HepG2 (cell line): ENCODE results near the gene FUCA2. TPM values are rescaled to one million over a fixed set of nuclear protein-coding genes. Genes with fewer than 3 reads are reported as not detected.

Experiments used
- CBX2 ChIP-seq, 2 experiments: fragments of 200-600 bp in 1 of 2; sonication (generic); formaldehyde crosslinking in 1 of 2; IDR thresholded peaks; 2 replicates each; pipeline versions ENCODE4 v1.7.0 to v1.8.1; 2018 to 2022; ENCODE audit warnings: low read depth in 2 of 2, low read length in 1 of 2, mild to moderate bottlenecking in 1 of 2, missing genetic modification reagents in 1 of 2
- HDAC1 ChIP-seq: sonication (generic); formaldehyde crosslinking; IDR thresholded peaks from 2 replicates; pipeline ENCODE4 v1.5.1; 2020; ENCODE audit warnings: mild to moderate bottlenecking, missing genetic modification reagents
- HINFP ChIP-seq: sonication (generic); formaldehyde crosslinking; IDR thresholded peaks from 2 replicates; pipeline ENCODE4 v1.4.0; 2020; ENCODE audit warnings: low read depth, mild to moderate bottlenecking, missing genetic modification reagents
- HMGXB4 ChIP-seq, 2 experiments: sonication (generic) in 1 of 2; formaldehyde crosslinking in 1 of 2; IDR thresholded peaks; 2 replicates each; pipeline versions ENCODE4 v1.4.0 to v1.6.1; 2018 to 2020; ENCODE audit warnings: missing genetic modification reagents in 2 of 2, borderline replicate concordance in 1 of 2, low read depth in 1 of 2, mild to moderate bottlenecking in 1 of 2, missing biosample characterization in 1 of 2
- HOXA7 ChIP-seq: sonication (generic); formaldehyde crosslinking; IDR thresholded peaks from 2 replicates; pipeline ENCODE4 v1.8.1; 2022; ENCODE audit warnings: mild to moderate bottlenecking, missing genetic modification reagents, moderate library complexity
- JUN ChIP-seq: sonication (generic); formaldehyde crosslinking; IDR thresholded peaks from 2 replicates; pipeline ENCODE4 v1.4.0; 2020; ENCODE audit warnings: mild to moderate bottlenecking, missing genetic modification reagents
- KMT2B ChIP-seq: IDR thresholded peaks from 2 replicates; pipeline ENCODE4 v1.6.1; 2016; ENCODE audit warnings: missing genetic modification reagents, missing compliant biosample characterization
- MAFF ChIP-seq: IDR thresholded peaks from 2 replicates; pipeline ENCODE4 v1.6.1; 2011; ENCODE audit warnings: low read depth, low read length, improper control_type of control experiment
- NAIF1 ChIP-seq: sonication (generic); formaldehyde crosslinking; IDR thresholded peaks from 2 replicates; pipeline ENCODE4 v1.5.0; 2020; ENCODE audit warnings: mild to moderate bottlenecking, missing genetic modification reagents, borderline replicate concordance
- PITX1 ChIP-seq: sonication (generic); formaldehyde crosslinking; IDR thresholded peaks from 2 replicates; pipeline ENCODE4 v1.5.1; 2020; ENCODE audit warnings: mild to moderate bottlenecking, missing genetic modification reagents
- SKIL ChIP-seq: sonication (generic); formaldehyde crosslinking; IDR thresholded peaks from 2 replicates; pipeline ENCODE4 v1.8.0; 2022; ENCODE audit warnings: missing genetic modification reagents, mild to moderate bottlenecking, moderate library complexity, borderline replicate concordance
- SNRNP70 ChIP-seq: fragments of 200-400 bp; formaldehyde crosslinking; IDR thresholded peaks from 2 replicates; pipeline ENCODE4 v1.6.1; 2017; ENCODE audit warnings: mild to moderate bottlenecking, low read depth, low read length, moderate library complexity
- THYN1 ChIP-seq: sonication (generic); formaldehyde crosslinking; IDR thresholded peaks from 2 replicates; pipeline ENCODE4 v1.8.1; 2023; ENCODE audit warnings: low read depth, mild to moderate bottlenecking, moderate library complexity, missing genetic modification reagents, borderline replicate concordance
- YEATS2 ChIP-seq: sonication (generic); formaldehyde crosslinking; IDR thresholded peaks from 2 replicates; pipeline ENCODE4 v1.4.0; 2020; ENCODE audit warnings: missing genetic modification reagents, borderline replicate concordance
- ZBTB8A ChIP-seq: sonication (generic); formaldehyde crosslinking; IDR thresholded peaks from 2 replicates; pipeline ENCODE4 v1.4.0; 2020; ENCODE audit warnings: mild to moderate bottlenecking, low read depth, missing genetic modification reagents, borderline replicate concordance
- ZNF136 ChIP-seq: sonication (generic); formaldehyde crosslinking; IDR thresholded peaks from 2 replicates; pipeline ENCODE4 v1.8.1; 2022; ENCODE audit warnings: low read depth, mild to moderate bottlenecking, moderate library complexity, missing genetic modification reagents
- ZNF292 ChIP-seq: sonication (generic); formaldehyde crosslinking; IDR thresholded peaks from 2 replicates; pipeline ENCODE4 v1.8.1; 2022; ENCODE audit warnings: mild to moderate bottlenecking, low read depth, missing genetic modification reagents, borderline replicate concordance
- ZNF879 ChIP-seq: sonication (generic); formaldehyde crosslinking; IDR thresholded peaks from 2 replicates; pipeline ENCODE4 v1.8.1; 2023; ENCODE audit warnings: missing genetic modification reagents
- ZSCAN25 ChIP-seq: sonication (generic); formaldehyde crosslinking; IDR thresholded peaks from 2 replicates; pipeline ENCODE4 v1.8.0; 2022; ENCODE audit warnings: mild to moderate bottlenecking, missing genetic modification reagents
- polyA plus RNA-seq, 8 experiments: library from polyadenylated mRNA; depleted of rRNA in 3 of 8; stranded (reverse) in 7 of 8; unstranded in 1 of 8; fragments of >200 nt; fragmentation: Illumina TruSeq in 4 of 8; extraction: Trizol in 4 of 8; gene quantifications; 2 replicates each; pipeline versions ENCODE4 v1.2.1 to v1.2.3, GENCODE V29; 2011 to 2016; ENCODE audit warnings: low read depth in 4 of 8, missing spikeins in 1 of 8, mixed read lengths in 1 of 8; ENCODE audit not compliant: insufficient read depth in 1 of 8
- total RNA-seq, 5 experiments: library from RNA; depleted of rRNA; stranded (reverse); fragments of >200 nt; fragmentation: Illumina TruSeq; extraction: Trizol; gene quantifications; 2 replicates each; pipeline ENCODE4 v1.2.3, GENCODE V29; 2016; ENCODE audit warnings: low read depth in 1 of 5
- TF ChIP-seq, protein P1 (sequence below): sonication (generic); formaldehyde crosslinking; conservative IDR thresholded peaks from 2 replicates; pipeline ENCODE4 v1.8.0; 2022; ENCODE audit warnings: low read depth, missing genetic modification reagents

Gene FUCA2
- total and polyA plus RNA-seq, 2 of the 13 experiments (the other 11 are each of a cell fraction or from before 2014, with no cell fraction given): 87.4 to 144 TPM

GRCh38 chr6:143536866-143537691 lies 25.6 kb upstream of the FUCA2 start (continued):
- TF ChIP-seq HMGXB4 (CRISPR knock-in tag; IDR thresholded peaks at IDR 0.05; ENCODE audit: borderline replicate concordance in 1 of 2, low read depth in 1 of 2) (peak; percentile 56 to 79), JUN (CRISPR knock-in tag) (no peak), SNRNP70 (no peak), ZSCAN25 (peak; percentile 60; the same call in 1 of the 2 replicates), ZNF292 (CRISPR knock-in tag) (no peak), YEATS2 (CRISPR knock-in tag) (no peak), THYN1 (CRISPR knock-in tag) (no peak), PITX1 (CRISPR knock-in tag) (no peak; the same call in 1 of the 2 replicates), MAFF (no peak), ZNF136 (CRISPR knock-in tag) (no peak), HDAC1 (CRISPR knock-in tag) (0 out of 2 replicates have a peak, but pooled peaks have one; percentile 20), NAIF1 (CRISPR knock-in tag) (no peak), HOXA7 (CRISPR knock-in tag) (no peak), SKIL (CRISPR knock-in tag) (no peak), ZBTB8A (CRISPR knock-in tag) (no peak), HINFP (no peak; the same call in 1 of the 2 replicates), KMT2B (no peak), ZNF879 (no peak), CBX2 (IDR thresholded peaks at IDR 0.05; ENCODE audit: low read depth, low read length) (no peak), CBX2 (CRISPR knock-in tag; IDR thresholded peaks at IDR 0.05; ENCODE audit: low read depth) (no peak)
- TF ChIP-seq, protein P1, sequence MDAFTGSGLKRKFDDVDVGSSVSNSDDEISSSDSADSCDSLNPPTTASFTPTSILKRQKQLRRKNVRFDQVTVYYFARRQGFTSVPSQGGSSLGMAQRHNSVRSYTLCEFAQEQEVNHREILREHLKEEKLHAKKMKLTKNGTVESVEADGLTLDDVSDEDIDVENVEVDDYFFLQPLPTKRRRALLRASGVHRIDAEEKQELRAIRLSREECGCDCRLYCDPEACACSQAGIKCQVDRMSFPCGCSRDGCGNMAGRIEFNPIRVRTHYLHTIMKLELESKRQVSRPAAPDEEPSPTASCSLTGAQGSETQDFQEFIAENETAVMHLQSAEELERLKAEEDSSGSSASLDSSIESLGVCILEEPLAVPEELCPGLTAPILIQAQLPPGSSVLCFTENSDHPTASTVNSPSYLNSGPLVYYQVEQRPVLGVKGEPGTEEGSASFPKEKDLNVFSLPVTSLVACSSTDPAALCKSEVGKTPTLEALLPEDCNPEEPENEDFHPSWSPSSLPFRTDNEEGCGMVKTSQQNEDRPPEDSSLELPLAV (CRISPR knock-in tag): no peak
